IMR-90 (cell line): ENCODE measurements around the gene SF3A1.

Source experiments
- MAFK ChIP-seq: IDR thresholded peaks from 2 replicates; pipeline ENCODE4 v1.6.1; 2012; ENCODE audit warnings: low read depth, low read length, improper control_type of control experiment
- NFE2L2 ChIP-seq: fragments of 150-350 bp; IDR thresholded peaks from 2 replicates; pipeline ENCODE4 v1.6.1; 2016; ENCODE audit warnings: low read depth, mild to moderate bottlenecking, low read length
- POLR2A ChIP-seq: IDR thresholded peaks from 2 replicates; pipeline ENCODE4 v1.6.1; 2012; ENCODE audit warnings: mild to moderate bottlenecking, low read depth, low read length
- RFX5 ChIP-seq: IDR thresholded peaks from 2 replicates; pipeline ENCODE4 v1.8.0; 2012; ENCODE audit warnings: low read depth, mild to moderate bottlenecking, low read length, moderate library complexity
- SMC3 ChIP-seq: fragments of 150-350 bp; IDR thresholded peaks from 2 replicates; pipeline ENCODE4 v1.6.1; 2016; ENCODE audit warnings: low read depth, mild to moderate bottlenecking, antibody characterized with exemption, low read length, moderate library complexity
- TF ChIP-seq, protein P1 (sequence below): conservative IDR thresholded peaks from 2 replicates; pipeline ENCODE4 v1.5.1; 2012; ENCODE audit warnings: mild to moderate bottlenecking, low read depth, low read length, improper control_type of control experiment

DNA sequence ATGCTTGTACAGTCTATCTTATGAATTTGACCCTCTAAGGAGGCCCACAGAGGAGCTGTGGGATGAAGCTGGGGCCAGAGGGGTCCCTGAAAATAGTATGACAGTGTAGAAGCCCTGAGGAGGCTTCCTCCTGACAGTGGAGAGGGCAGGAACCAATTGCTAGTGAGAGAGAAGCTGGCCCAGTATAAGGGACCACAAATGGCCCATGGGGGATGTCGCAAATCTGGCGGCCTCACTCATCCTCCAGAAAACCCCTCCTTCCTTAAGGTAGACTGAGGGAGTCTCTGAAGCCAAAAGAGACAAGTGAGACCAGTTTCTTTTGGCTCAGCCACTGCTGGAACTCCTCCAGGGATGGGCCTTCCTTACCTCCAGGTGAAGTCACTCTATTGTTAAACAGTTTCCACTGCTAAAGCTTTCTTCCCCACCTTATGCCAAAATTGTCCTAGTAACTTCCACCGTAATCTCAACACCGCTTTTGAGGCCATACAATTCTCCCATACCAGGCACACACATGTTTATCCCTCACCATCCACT lies 49.6 kb downstream of the SF3A1 start:
- TF ChIP-seq, protein P1, sequence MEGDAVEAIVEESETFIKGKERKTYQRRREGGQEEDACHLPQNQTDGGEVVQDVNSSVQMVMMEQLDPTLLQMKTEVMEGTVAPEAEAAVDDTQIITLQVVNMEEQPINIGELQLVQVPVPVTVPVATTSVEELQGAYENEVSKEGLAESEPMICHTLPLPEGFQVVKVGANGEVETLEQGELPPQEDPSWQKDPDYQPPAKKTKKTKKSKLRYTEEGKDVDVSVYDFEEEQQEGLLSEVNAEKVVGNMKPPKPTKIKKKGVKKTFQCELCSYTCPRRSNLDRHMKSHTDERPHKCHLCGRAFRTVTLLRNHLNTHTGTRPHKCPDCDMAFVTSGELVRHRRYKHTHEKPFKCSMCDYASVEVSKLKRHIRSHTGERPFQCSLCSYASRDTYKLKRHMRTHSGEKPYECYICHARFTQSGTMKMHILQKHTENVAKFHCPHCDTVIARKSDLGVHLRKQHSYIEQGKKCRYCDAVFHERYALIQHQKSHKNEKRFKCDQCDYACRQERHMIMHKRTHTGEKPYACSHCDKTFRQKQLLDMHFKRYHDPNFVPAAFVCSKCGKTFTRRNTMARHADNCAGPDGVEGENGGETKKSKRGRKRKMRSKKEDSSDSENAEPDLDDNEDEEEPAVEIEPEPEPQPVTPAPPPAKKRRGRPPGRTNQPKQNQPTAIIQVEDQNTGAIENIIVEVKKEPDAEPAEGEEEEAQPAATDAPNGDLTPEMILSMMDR: no peak
- TF ChIP-seq RFX5 (no peak), SMC3 (no peak), POLR2A (no peak), NFE2L2 (no peak), MAFK (no peak)
